Adrenal gland (tissue), 12 donors: Measurements from ENCODE around the gene ARF1. TPM values are rescaled to one million over a fixed set of nuclear protein-coding genes. Genes with fewer than 3 reads are reported as not detected.

Experiments
- DNase-seq, 7 donors: peaks; one replicate each; pipeline ENCODE4 v3.0.0-alpha.2; 2019 to 2020
- H3K27ac ChIP-seq, 5 donors: fragments of 200-600 bp; sonication (generic) in 4 of 5; 1 replicate in 3 of 5; 2 replicates in 2 of 5; pipeline versions ENCODE4 v1.5.1 to v1.8.0; 2016 to 2020; ENCODE audit warnings: mild to moderate bottlenecking in 1 of 5
- H3K27me3 ChIP-seq: fragments of 200-600 bp; 2 replicates; pipeline ENCODE4 v1.8.0; 2021
- H3K36me3 ChIP-seq, 2 donors: fragments of 200-600 bp; replicated peaks in 1 of 2; 1 replicate in 1 of 2; 2 replicates in 1 of 2; pipeline versions ENCODE4 v1.5.1 to v1.8.0; 2018 to 2022
- H3K4me1 ChIP-seq, 2 donors: fragments of 200-600 bp; replicated peaks in 1 of 2; 1 replicate in 1 of 2; 2 replicates in 1 of 2; pipeline versions ENCODE4 v1.5.1 to v1.8.0; 2018 to 2021
- H3K4me3 ChIP-seq, 4 donors: fragments of 200-600 bp; sonication (generic) in 3 of 4; one replicate each; pipeline ENCODE4 v1.5.1; 2016 to 2018
- H3K9me3 ChIP-seq, 3 donors: fragments of 200-600 bp; sonication (generic) in 1 of 3; replicated peaks in 1 of 3; 1 replicate in 2 of 3; 2 replicates in 1 of 3; pipeline versions ENCODE4 v1.5.1 to v1.8.0; 2016 to 2021
- POLR2A ChIP-seq, 2 donors: fragments of 450-650 bp; IDR thresholded peaks; one replicate each; pipeline ENCODE4 v1.6.1; 2017; ENCODE audit warnings: antibody characterized with exemption in 2 of 2, mild to moderate bottlenecking in 2 of 2, moderate library complexity in 1 of 2
- WGBS, 4 donors: extraction: QIAGEN DNeasy Blood & Tissue Kit in 2 of 4; methylation state at CpG; one replicate each; pipeline versions ENCODE4 v1.1.5 to v1.1.7; 2013 to 2017; 5-methylcytosine and 5-hydroxymethylcytosine counted together
- intact Hi-C, 2 donors: fragments of 100-400 bp; cut with DNase I; formaldehyde crosslinking; loops; one replicate each; pipeline versions ENCODE4 v1.14.1 to v1.15.0; 2022 to 2023
- polyA plus RNA-seq, 3 donors: library from polyadenylated mRNA; stranded (reverse); fragments of 200-250 nt in 2 of 3; fragments of 350-450 nt in 1 of 3; fragmentation: Illumina TruSeq in 1 of 3; extraction: RNeasy Lipid Tissue Mini Kit (QIAGEN cat#74804) in 1 of 3; gene quantifications; one replicate each; pipeline ENCODE4 v1.2.3, GENCODE V29; 2013 to 2014
- total RNA-seq, 9 donors: library from RNA; depleted of rRNA in 4 of 9; stranded (reverse); fragments of >200 nt in 4 of 9; fragments of 120-200 nt in 1 of 9; fragmentation: NEBNext Ultra II Directional in 1 of 9; extraction: Animal tissue kit (Norgen Biotek cat#: 25700) in 1 of 9; gene quantifications; one replicate each; pipeline versions ENCODE4 v1.1.0 to v1.2.4, GENCODE V29; 2013 to 2023
- TF ChIP-seq, protein P1 (sequence below), 6 experiments: fragments of 450-650 bp in 4 of 6; fragments of 200-600 bp in 2 of 6; sonication (generic) in 1 of 6; IDR thresholded peaks; 1 replicate in 5 of 6; 2 replicates in 1 of 6; pipeline versions ENCODE4 v1.5.1 to v1.8.0; 2016 to 2021; ENCODE audit warnings: antibody characterized with exemption in 6 of 6, mild to moderate bottlenecking in 2 of 6, moderate library complexity in 1 of 6
- donor health status: healthy with polysubstance abuse.
- donor health status: Bipolar disorder and iron deficiency.
- donor health status: DM: yes; HTN: yes; CAD: no.
- donor health status: DM: no; HTN: no; CAD: no.
- donor health status: DM: no; HTN: no; CAD: no.
- donor health status: DM: yes; HTN: yes; CAD: no.

ARF1 gene
- total and polyA plus RNA-seq, 12 donors: 200 to 611 (median 381) TPM

DNA sequence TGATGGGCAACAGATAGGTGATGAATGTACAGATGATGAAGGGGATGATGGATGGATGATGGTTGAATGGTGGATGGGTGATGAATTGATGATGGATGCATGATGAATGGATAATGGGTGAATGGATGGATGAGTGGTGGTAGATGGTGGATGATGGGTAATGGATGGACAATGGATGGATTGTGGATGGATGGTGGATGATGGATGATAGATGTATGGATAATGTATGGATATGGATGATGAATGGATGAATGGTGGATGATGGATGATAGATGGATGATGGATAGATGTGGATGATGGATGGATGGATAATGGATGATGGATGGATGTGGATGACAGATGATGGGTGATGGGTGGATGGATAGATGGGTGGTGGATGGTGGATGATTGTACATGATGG lies 40.0 kb upstream of the ARF1 start:
- intact Hi-C loops: no loop called here
- no peak for DNase-seq
- Histone ChIP-seq H3K27ac (no peak overlapping the region), H3K36me3 (no peaks in the 10 kb centered on the region), H3K9me3 (no peaks in the 10 kb centered on the region), H3K4me3 (no peak overlapping the region), H3K27me3 (peaks cover 19% of the 10 kb centered on the region), H3K4me1 (no peaks in the 10 kb centered on the region)
- TF ChIP-seq, protein P1, sequence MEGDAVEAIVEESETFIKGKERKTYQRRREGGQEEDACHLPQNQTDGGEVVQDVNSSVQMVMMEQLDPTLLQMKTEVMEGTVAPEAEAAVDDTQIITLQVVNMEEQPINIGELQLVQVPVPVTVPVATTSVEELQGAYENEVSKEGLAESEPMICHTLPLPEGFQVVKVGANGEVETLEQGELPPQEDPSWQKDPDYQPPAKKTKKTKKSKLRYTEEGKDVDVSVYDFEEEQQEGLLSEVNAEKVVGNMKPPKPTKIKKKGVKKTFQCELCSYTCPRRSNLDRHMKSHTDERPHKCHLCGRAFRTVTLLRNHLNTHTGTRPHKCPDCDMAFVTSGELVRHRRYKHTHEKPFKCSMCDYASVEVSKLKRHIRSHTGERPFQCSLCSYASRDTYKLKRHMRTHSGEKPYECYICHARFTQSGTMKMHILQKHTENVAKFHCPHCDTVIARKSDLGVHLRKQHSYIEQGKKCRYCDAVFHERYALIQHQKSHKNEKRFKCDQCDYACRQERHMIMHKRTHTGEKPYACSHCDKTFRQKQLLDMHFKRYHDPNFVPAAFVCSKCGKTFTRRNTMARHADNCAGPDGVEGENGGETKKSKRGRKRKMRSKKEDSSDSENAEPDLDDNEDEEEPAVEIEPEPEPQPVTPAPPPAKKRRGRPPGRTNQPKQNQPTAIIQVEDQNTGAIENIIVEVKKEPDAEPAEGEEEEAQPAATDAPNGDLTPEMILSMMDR (IDR thresholded peaks at IDR 0.05): no peak

DNA sequence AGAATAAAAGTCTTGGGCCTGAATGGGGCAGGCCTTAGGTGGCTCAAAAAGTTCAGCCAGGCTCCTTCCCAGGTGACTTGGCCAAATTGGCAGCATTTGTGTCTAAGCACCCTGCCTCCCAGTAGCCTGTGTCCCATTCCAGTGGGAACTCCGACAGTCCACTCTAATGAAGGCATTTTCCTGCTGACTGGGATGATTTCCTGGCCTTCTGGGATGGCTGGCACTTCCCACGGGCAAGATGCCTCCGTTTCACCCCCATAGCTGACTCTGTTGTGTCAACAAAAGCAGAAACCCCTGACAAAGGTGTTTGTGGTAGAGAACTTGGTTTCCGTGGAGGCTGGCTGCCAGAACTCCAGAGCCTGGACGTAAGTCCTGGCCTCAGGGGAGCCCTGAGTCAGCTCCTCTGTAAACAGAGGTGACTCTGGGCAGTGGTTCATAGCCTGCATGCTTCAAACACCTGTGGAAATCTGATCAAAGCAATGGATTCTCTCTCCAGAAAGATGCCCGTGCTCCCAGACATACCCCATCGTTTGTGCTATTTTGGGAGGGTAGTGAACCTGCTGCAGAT lies 39.1 kb upstream of the ARF1 start:
- intact Hi-C loops: no loop called here
- no peaks in the 10 kb centered on the region for H3K36me3 ChIP-seq
- TF ChIP-seq, protein P1 (IDR thresholded peaks at IDR 0.05): no peak
- TF ChIP-seq POLR2A (IDR thresholded peaks at IDR 0.05): no peak
- no peak overlapping the region for H3K4me3 ChIP-seq
- no peaks in the 10 kb centered on the region for H3K9me3 ChIP-seq
- H3K27me3 ChIP-seq: peaks cover 10% of the 10 kb centered on the region
- H3K27ac ChIP-seq: no peak overlapping the region
- no peak for DNase-seq
- H3K4me1 ChIP-seq: no peaks in the 10 kb centered on the region
- 59 to 84% (median 67%) methylated on average over 5 to 7 of the region's 7 CpGs for WGBS, 4 donors

DNA sequence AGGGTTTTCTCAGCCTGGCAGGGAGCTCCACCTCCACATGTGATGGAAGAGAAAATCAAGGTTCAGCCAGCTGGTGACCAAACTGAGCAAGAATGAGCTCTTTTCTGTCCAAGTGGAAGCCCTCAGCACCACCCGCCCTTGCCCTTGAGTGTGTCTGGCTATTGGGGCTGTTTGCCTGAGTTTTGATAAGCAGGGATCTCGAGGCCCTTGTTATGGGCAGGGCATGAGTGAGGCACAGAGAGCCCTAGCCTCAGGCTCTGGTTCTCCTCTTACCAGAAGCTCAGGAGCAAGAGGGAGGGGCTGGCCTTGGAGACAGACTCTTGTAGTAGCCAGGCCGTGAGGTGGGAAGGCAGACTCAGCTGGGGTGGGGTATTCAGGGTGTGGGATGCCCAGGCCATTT lies 37.5 kb upstream of the ARF1 start:
- TF ChIP-seq, protein P1 (IDR thresholded peaks at IDR 0.05): no peak
- TF ChIP-seq POLR2A (IDR thresholded peaks at IDR 0.05): no peak
- Histone ChIP-seq H3K36me3 (no peaks in the 10 kb centered on the region), H3K27me3 (no peaks in the 10 kb centered on the region), H3K27ac (no peak overlapping the region), H3K4me3 (no peak overlapping the region), H3K9me3 (no peaks in the 10 kb centered on the region), H3K4me1 (no peaks in the 10 kb centered on the region)
- DNase-seq: peak in 2 of 7 donors; percentile 16 to 22
- 19 to 80% (median 43%) methylated on average over 3 of the region's 3 CpGs for WGBS, 4 donors
- intact Hi-C loops: no loop called here

DNA sequence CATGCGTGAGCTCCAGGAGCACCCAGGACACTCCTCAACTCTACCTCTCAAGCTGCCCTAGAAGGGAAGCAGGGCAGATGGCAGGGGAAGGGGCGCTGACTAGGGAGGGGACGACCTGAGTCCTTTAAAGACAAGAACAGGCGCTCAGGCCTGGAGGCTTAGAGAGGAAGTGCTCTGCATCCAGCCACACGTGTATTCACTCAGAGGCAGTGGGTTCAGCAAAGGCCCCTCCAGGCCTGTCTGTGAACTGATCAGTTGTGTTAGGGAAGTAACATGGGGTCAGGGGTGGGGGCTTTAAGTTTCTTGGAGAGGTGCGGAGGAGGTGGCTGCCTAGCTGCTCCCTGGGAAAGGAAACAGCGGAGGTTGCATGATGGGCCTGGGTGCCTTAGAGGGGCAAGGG lies 37.1 kb upstream of the ARF1 start:
- Histone ChIP-seq H3K4me3 (no peak overlapping the region), H3K4me1 (no peaks in the 10 kb centered on the region), H3K36me3 (no peaks in the 10 kb centered on the region), H3K27me3 (no peaks in the 10 kb centered on the region), H3K27ac (no peak overlapping the region), H3K9me3 (no peaks in the 10 kb centered on the region)
- intact Hi-C loops: no loop called here
- TF ChIP-seq POLR2A (IDR thresholded peaks at IDR 0.05): no peak
- TF ChIP-seq, protein P1 (IDR thresholded peaks at IDR 0.05): no peak
- DNase-seq: no peak
- WGBS, 4 donors: 82 to 87% (median 85%) methylated on average over 7 of the region's 7 CpGs
